NCI-H1436 treated with DMSO at 0.1 percent for 48 hours (cell line): ENCODE measurements around the gene RAPGEF4.

Experiments used
- DNase-seq: peaks from one replicate; lab custom pipeline; 2025; lab: John Stamatoyannopoulos, UW

The RAPGEF4 gene

GRCh38 chr2:172823261-172823850, 87.7 kb downstream of the RAPGEF4 start:
- no peak for DNase-seq

- DNase-seq, result no peak
Measured at GRCh38 chr2:172826522-172826921, 90.9 kb downstream of the RAPGEF4 start.

- no peak for DNase-seq
Measured at GRCh38 chr2:172829229-172829628, 93.6 kb downstream of the RAPGEF4 start.

GRCh38 chr2:172830482-172830881, 94.8 kb downstream of the RAPGEF4 start:
- no peak for DNase-seq

DNA sequence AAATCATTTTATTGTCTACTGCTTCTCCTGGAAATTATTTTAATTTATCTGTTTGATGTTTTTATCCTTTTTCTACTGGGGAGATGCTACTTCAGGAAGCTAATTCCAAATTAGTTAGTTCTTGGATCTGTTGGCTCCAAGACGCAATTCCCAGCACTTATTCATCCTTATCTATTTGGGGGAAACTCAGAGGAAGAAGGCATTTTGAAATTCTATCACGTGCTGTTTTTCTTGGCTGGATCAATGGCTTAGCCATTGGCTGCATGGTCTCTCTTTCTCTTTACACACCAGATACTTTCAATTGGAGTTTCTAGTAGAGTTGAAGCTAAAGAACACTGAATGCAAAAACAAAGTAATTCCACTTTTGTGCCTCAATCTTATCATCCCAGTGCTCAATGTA, 98.3 kb downstream of the RAPGEF4 start:
- DNase-seq, result no peak

GRCh38 chr2:172834881-172835280, 99.2 kb downstream of the RAPGEF4 start:
- DNase-seq, result no peak

DNA sequence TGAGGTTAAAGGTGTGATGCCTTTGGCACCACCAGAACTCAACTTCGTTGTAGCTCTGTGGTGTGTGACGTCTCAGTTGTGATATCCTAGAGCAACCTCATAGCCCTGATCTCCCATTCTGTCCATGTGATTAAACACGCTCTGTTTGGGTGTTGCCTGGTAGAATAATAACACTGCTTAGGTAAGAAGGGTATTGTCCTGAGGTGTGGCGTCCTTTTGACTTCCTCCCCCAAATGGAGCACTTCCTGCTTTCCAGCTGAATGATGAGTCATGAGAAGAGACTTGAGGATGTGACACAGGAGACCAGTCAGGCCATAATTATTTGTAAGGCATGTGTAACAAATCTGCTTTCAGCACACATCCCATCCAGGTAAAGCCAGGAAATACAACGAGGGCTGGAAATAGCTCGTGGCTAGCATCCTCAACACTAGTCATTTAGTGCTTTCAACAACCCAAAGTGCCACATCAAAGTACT, 100.7 kb downstream of the RAPGEF4 start:
- no peak for DNase-seq

DNA sequence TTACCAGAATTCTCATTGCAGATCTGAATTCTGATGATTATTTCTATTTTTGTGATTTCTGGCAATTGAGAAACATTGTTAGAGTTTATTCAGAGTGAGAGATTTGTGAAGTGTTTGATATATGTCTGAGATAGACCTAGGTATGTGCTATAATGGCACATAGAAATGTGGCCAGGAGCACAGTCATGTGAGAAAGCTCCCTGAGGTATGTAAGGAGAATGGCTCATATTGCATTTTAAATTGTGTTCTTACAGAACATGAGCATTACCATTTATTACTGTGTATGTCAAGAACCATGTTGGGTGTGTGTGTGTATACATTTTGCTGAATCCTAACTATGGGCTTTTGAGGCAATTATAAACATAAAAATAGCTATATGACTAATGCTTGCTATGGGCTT, 101.2 kb downstream of the RAPGEF4 start:
- no peak for DNase-seq

DNA sequence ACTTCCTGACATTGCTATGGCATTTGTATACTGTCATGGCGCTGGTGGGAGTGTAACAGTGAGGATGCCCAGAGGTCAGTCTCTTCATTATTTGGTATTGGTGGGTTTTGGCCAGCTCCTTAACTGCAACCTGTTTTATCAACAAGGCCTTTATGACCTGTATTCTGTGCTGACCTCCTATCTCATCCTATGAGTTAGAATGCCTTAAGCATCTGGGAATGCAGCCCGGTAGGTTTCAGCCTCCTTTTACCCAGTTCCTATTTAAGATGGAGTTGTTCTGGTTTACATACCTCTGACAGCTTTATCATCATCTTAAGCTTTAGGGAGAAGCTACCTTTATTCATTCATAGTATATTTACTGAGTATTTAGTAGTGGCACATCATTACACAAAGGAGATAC, 103.8 kb downstream of the RAPGEF4 start:
- no peak for DNase-seq

- DNase-seq, result no peak
Measured at GRCh38 chr2:172842511-172843265, 107.0 kb downstream of the RAPGEF4 start.

- no peak for DNase-seq
Measured at GRCh38 chr2:172843266-172843582, 107.6 kb downstream of the RAPGEF4 start.

DNA sequence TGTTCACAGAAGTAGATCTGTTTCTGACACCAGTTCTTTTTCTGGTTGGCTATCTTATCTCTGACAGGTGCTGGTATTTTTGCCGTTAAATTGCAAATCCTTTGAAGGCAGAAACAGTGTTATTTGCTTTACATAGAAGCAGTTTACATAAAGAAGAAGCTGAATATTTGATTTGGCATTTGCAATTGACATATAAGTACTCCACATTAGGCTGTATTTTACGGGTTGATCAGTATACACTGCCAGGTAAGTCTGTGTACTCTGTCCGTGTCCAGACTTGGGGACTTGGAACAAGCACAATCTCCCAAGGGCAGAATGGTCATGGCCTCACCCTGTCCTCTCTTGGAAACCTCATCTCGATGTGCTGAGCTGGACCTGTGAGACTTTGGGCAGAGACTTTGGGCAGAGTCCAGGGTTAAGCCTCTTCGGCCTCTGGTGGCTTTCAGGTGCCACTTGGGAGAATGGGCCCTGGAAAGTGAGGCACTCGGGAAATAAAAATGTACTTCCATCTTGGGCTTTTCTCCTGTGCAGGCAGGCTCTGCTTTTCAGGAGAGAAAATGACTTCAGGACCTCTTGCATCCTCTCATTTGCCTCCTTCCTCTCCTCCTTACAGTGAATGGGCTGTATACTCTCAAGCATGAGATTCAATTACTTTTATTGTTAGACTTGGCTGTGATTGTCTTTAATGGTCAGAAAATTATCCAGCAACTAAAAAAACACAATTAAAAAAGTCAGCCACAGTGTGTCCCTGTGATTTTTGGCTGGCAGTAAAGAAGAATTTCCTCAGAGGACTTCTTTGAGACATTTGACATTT, 108.5 kb downstream of the RAPGEF4 start:
- no peak for DNase-seq

GRCh38 chr2:172845028-172845630, 109.5 kb downstream of the RAPGEF4 start:
- DNase-seq, result no peak

- DNase-seq, result no peak
Measured at GRCh38 chr2:172846551-172846950, 110.9 kb downstream of the RAPGEF4 start.

DNA sequence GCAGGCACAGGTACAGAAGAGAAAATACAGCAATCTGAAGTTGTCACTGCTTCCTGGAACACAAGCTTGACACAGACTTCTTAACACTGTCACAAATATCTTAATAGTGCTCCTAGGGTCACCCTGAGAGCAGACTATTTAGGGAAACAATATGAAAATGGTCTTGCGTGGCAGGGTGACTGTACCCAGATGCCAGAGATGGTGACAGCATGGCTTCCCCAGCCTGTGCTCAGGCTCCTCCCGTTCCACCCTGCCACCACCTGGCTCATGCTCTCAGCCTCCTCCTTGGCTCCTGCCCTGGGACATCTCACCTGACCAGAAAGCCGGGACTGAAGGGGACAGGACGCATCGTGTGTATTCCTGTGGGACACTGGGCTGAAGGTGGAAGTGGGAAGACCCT, 111.5 kb downstream of the RAPGEF4 start:
- no peak for DNase-seq

GRCh38 chr2:172848519-172848918, 112.9 kb downstream of the RAPGEF4 start:
- DNase-seq, result no peak

- DNase-seq, result no peak
Measured at GRCh38 chr2:172849519-172850217, 114.0 kb downstream of the RAPGEF4 start.

- no peak for DNase-seq
Measured at GRCh38 chr2:172855588-172855987, 119.9 kb downstream of the RAPGEF4 start.

GRCh38 chr2:172856606-172857005, 121.0 kb downstream of the RAPGEF4 start:
- no peak for DNase-seq

DNA sequence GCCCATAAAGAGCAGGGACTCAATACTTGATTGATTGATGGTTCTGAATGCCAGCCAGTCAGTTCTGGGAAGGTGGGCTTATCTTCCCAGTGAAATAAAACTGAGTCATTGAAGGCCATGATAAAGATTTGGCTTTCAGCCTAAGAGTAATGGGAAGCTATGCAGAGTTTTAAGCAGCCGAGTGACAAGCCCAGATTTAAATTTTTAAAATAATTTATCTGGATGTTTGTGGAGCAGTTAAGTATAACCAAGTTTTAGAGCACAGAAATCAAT, 122.8 kb downstream of the RAPGEF4 start:
- DNase-seq, result no peak

DNA sequence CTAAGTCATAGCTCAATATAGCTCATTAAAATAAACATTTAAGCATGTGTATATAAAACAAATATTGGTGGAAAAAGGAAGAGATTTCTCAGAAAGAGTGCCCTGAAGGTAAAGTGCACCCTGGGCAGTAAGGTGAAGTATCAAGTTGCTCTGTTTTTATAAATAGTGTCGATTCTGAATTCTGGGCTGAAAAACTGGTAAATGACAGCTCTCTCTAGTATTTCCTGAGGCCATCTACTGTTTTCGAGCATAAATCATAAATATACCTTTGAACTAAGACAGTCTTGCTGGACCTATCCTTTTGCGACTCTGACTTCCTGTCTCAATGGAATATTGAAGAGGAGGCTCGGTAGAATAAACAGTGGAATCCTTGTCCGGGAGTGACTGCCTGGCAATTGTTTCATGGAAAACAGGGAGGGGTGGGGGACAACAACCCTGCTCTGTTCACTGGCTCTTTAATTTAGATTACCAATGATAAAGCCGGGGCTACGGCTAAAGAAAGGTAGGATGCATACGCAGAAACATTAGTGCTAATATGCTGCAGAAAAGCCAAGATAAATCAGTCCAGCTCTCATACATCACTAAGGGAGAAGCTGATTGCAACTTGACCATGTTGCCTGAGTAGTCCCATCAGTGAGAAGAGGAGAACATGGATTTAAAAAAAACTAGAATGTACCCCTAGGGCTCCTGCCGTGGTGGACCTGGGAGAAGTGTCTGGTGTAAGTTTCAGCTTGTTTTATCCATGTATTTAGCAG, 124.1 kb downstream of the RAPGEF4 start:
- DNase-seq, result no peak

DNA sequence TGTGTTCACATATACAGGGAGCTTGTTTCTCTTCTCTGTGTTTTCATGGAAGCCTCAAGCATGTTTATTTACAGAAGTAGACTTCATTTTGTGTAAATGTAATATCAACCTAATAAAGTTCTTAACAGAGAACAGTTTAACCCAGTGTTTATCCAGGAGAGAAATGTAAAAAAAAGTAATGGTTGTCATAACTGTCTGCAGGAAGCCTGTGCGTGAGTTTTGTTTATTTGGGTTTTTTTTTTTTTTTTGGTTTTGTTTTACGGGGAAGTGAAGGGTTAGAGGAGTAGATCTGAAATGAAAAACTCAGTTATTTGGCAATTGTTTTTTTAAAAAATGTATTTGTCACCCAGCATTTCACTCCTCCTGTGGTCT, 124.7 kb downstream of the RAPGEF4 start:
- no peak for DNase-seq
